ENCODE measurements around the gene JAZF1. TPM values are rescaled to one million over a fixed set of nuclear protein-coding genes. Genes with fewer than 3 reads are reported as not detected.

Gene JAZF1
- total RNA-seq, 1 experiment from 2014 or later: 9.1 TPM

GRCh38 chr7:28093623-28094232 lies 86.9 kb downstream of the JAZF1 start:
- H2BK20ac ChIP-seq (ENCODE audit: low read depth, low read length, poor library complexity, severe bottlenecking): no peak overlapping the region
- H3K23ac ChIP-seq (ENCODE audit: insufficient read length, low read depth, low read length): no peak overlapping the region
- no peak overlapping the region for H3K56ac ChIP-seq (ENCODE audit: insufficient read length, low read depth, low read length)
- no peaks in the 10 kb centered on the region for H3K79me2 ChIP-seq (ENCODE audit: insufficient read depth, low read length)
- no peak overlapping the region for H3K18ac ChIP-seq (ENCODE audit: insufficient read length, low read depth, low read length)
- H3T11ph ChIP-seq (ENCODE audit: low read length): no peak overlapping the region
- no peak overlapping the region for H4K8ac ChIP-seq (replicated peaks; ENCODE audit: insufficient read length, low read depth, low read length)
- no peak overlapping the region for H4K5ac ChIP-seq (ENCODE audit: insufficient read length, low read depth, low read length)
- no CpG with 5 or more reads among the region's 9 CpGs for WGBS (ENCODE audit: extremely low coverage, insufficient read length, low lambda C conversion rate)
- TF ChIP-seq CTCF (conservative IDR thresholded peaks at IDR 0.05): peak; percentile 92
- no peak overlapping the region for H2BK5ac ChIP-seq (ENCODE audit: insufficient read length, low read length)
- H3K9me3 ChIP-seq (ENCODE audit: control insufficient read depth, low read depth, low read length): no peaks in the 10 kb centered on the region
- no peak overlapping the region for H2BK120ac ChIP-seq (ENCODE audit: low read depth, low read length, poor library complexity, severe bottlenecking)
- no peaks in the 10 kb centered on the region for H3K27me3 ChIP-seq (ENCODE audit: insufficient read depth, low read length)
- H2AFZ ChIP-seq (ENCODE audit: low read length): no peak overlapping the region
- H3K36me3 Mint-ChIP-seq (ENCODE audit: insufficient read depth in 1 of 3, low read depth in 3 of 3): no peaks in the 10 kb centered on the region
- no peak overlapping the region for H3K14ac ChIP-seq (ENCODE audit: insufficient read depth, low read length)
- H4K91ac ChIP-seq (ENCODE audit: insufficient read length, low read depth, low read length): no peak overlapping the region
- H3K4me1 ChIP-seq (ENCODE audit: insufficient read depth, low read length): peaks cover 6% of the 10 kb centered on the region; the same call in 1 of the 2 replicates
- no peak overlapping the region for H2BK12ac ChIP-seq (ENCODE audit: insufficient read length, low read depth, low read length)
- no peaks in the 10 kb centered on the region; a peak in 1 of 5 replicates for H3K9me3 Mint-ChIP-seq
- H2AK5ac ChIP-seq (ENCODE audit: insufficient read length, low read length): no peak overlapping the region
- no peaks in the 10 kb centered on the region for H4K20me1 ChIP-seq (ENCODE audit: control insufficient read depth, insufficient read depth, insufficient read length)
- H3K27me3 Mint-ChIP-seq (ENCODE audit: low read depth): no peaks in the 10 kb centered on the region
- DNase-seq: peak; percentile 91
- H3K23me2 ChIP-seq (ENCODE audit: insufficient read length, low read depth, low read length, poor library complexity, severe bottlenecking): no peaks in the 10 kb centered on the region
- no peak overlapping the region for H3K4me2 ChIP-seq (ENCODE audit: insufficient read depth, insufficient read length, low read length)
- H3K27ac ChIP-seq (ENCODE audit: insufficient read length, low read depth, low read length): no peak overlapping the region
- H3K79me1 ChIP-seq (ENCODE audit: insufficient read depth, low read depth, low read length, poor library complexity, severe bottlenecking): no peaks in the 10 kb centered on the region
- H3K4me1 Mint-ChIP-seq: peaks cover 29 to 32% of the 10 kb centered on the region in 2 experiments
- H3K4me3 Mint-ChIP-seq: no peak overlapping the region; a peak in 1 of 5 replicates
- no peak overlapping the region for H2BK15ac ChIP-seq (ENCODE audit: low read depth, low read length)
- H3K4ac ChIP-seq (ENCODE audit: low read depth, low read length): no peak overlapping the region
- H3K27ac Mint-ChIP-seq: peak overlapping the region in 1 of 3 experiments; percentile 32; a peak in 2 of 7 replicates
- H3K9ac ChIP-seq (ENCODE audit: extremely low read depth, insufficient read length, low read length): no peak overlapping the region
